Esophagus muscularis mucosa (tissue), 3 donors: ENCODE results near the gene TBC1D5.

Source experiments
- POLR2A ChIP-seq: fragments of 450-650 bp; IDR thresholded peaks from one replicate; pipeline ENCODE4 v1.6.1; 2017; ENCODE audit warnings: antibody characterized with exemption, moderate library complexity, mild to moderate bottlenecking, low read depth
- POLR2AphosphoS5 ChIP-seq, 2 donors: sonication (generic); formaldehyde crosslinking; IDR thresholded peaks; one replicate each; pipeline ENCODE4 v1.6.1; 2017; ENCODE audit warnings: antibody characterized with exemption in 2 of 2
- TF ChIP-seq, protein P1 (sequence below), 3 experiments: fragments of 200-600 bp in 2 of 3; fragments of 450-650 bp in 1 of 3; sonication (generic) in 2 of 3; IDR thresholded peaks; one replicate each; pipeline ENCODE4 v1.5.1; 2017 to 2019; ENCODE audit warnings: antibody characterized with exemption in 3 of 3, mild to moderate bottlenecking in 2 of 3, moderate library complexity in 1 of 3

GRCh38 chr3:17175187-17175807 is 567.1 kb downstream of the TBC1D5 start:
- TF ChIP-seq, protein P1, sequence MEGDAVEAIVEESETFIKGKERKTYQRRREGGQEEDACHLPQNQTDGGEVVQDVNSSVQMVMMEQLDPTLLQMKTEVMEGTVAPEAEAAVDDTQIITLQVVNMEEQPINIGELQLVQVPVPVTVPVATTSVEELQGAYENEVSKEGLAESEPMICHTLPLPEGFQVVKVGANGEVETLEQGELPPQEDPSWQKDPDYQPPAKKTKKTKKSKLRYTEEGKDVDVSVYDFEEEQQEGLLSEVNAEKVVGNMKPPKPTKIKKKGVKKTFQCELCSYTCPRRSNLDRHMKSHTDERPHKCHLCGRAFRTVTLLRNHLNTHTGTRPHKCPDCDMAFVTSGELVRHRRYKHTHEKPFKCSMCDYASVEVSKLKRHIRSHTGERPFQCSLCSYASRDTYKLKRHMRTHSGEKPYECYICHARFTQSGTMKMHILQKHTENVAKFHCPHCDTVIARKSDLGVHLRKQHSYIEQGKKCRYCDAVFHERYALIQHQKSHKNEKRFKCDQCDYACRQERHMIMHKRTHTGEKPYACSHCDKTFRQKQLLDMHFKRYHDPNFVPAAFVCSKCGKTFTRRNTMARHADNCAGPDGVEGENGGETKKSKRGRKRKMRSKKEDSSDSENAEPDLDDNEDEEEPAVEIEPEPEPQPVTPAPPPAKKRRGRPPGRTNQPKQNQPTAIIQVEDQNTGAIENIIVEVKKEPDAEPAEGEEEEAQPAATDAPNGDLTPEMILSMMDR (IDR thresholded peaks at IDR 0.05) = no peak
- TF ChIP-seq POLR2AphosphoS5 (IDR thresholded peaks at IDR 0.05) (peak in 1 of 2 donors; percentile 23), POLR2A (no peak)
